NAMALWA (cell line): ENCODE results near the gene ZNF25.
"Not testable (repeated sequence)": the region's sequence is repeated elsewhere in the genome, so short reads cannot be mapped to it uniquely, and the experiment has no call there.

ENCODE experiments used
- DNase-seq: peaks from one replicate; pipeline ENCODE4 v3.0.0-alpha.2; 2015; ENCODE audit warnings: low spot score

The ZNF25 gene

GRCh38 chr10:37947526-37947925 lies 28.9 kb downstream of the ZNF25 start:
- no peak for DNase-seq

GRCh38 chr10:37937864-37938263 lies 38.6 kb downstream of the ZNF25 start:
- no peak for DNase-seq

GRCh38 chr10:37934791-37935190 lies 41.7 kb downstream of the ZNF25 start:
- no peak for DNase-seq

GRCh38 chr10:37930423-37930822 lies 46.0 kb downstream of the ZNF25 start:
- DNase-seq: no peak

DNA sequence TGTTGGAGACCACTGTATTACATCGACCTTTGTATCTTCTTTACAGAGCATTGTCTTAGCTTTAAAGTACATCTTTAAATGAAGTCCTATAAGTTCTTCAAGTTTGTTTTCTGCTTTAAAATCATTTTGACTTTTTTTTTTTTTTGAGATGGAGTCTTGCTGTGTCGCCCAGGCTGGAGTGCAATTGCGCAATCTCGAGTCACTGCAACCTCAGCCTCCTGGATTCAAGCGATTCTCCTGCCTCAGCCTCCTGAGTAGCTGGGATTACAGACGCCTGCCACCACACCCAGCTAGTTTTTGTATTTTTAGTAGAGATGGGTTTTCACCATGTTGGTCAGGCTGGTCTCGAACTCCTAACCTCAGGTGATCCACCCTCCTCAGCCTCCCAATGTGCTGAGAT lies 68.3 kb downstream of the ZNF25 start:
- DNase-seq: not testable (repeated sequence)

GRCh38 chr10:37906382-37906781 lies 70.1 kb downstream of the ZNF25 start:
- DNase-seq: no peak
